ENCODE measurements around the gene NBPF3.

DNA sequence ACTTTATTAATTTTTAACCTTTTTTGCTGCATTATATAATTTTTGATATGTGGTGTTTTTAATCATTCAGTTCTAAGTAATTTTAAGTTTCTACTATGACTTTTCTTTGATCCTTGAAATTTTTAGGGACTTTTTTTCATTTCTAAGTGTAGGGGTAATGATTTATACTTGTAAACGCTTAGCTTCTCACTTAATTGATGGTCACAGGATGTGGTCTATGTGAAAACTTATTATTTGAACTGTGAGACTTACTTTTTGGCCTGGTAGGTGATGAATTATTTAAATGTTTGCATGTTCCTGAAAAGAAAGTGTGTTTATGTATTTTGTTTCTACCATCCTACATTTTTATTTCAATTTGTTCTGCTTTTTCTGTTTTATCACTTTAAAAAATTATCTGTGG lies 86.5 kb downstream of the NBPF3 start:
- TF ChIP-seq, protein P1, sequence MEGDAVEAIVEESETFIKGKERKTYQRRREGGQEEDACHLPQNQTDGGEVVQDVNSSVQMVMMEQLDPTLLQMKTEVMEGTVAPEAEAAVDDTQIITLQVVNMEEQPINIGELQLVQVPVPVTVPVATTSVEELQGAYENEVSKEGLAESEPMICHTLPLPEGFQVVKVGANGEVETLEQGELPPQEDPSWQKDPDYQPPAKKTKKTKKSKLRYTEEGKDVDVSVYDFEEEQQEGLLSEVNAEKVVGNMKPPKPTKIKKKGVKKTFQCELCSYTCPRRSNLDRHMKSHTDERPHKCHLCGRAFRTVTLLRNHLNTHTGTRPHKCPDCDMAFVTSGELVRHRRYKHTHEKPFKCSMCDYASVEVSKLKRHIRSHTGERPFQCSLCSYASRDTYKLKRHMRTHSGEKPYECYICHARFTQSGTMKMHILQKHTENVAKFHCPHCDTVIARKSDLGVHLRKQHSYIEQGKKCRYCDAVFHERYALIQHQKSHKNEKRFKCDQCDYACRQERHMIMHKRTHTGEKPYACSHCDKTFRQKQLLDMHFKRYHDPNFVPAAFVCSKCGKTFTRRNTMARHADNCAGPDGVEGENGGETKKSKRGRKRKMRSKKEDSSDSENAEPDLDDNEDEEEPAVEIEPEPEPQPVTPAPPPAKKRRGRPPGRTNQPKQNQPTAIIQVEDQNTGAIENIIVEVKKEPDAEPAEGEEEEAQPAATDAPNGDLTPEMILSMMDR (IDR thresholded peaks at IDR 0.05; ENCODE audit: extremely low read depth in 1 of 2, insufficient read depth in 1 of 2, low read depth in 1 of 2, low read length in 2 of 2): no peak
- TF ChIP-seq JUN (IDR thresholded peaks at IDR 0.05; ENCODE audit: borderline replicate concordance, insufficient read depth, insufficient read length, low read depth) (no peak), MYC (IDR thresholded peaks at IDR 0.05; ENCODE audit: low read depth, low read length) (no peak), EZH2 (IDR thresholded peaks at IDR 0.05; ENCODE audit: borderline replicate concordance, low read depth, low read length, severe bottlenecking) (no peak), POLR2AphosphoS5 (IDR thresholded peaks at IDR 0.05; ENCODE audit: insufficient read depth, low read depth, low read length) (no peak), FOS (IDR thresholded peaks at IDR 0.05; ENCODE audit: borderline replicate concordance, insufficient read depth, low read length) (no peak), POLR2A (IDR thresholded peaks at IDR 0.05; ENCODE audit: low read depth, low read length) (no peak)
